Panc1 (cell line): ENCODE results near the gene TNFRSF14. TPM values are rescaled to one million over a fixed set of nuclear protein-coding genes. Genes with fewer than 3 reads are reported as not detected.
A peak's percentile ranks its signal among the peaks of the same experiment; 100 is the strongest.

Experiments used
- ATAC-seq: fragments of 200-7000 bp; cut with Tn5 transposase; 2 replicates; pipeline ENCODE4 v1.9.1; 2020; ENCODE audit warnings: mild to moderate bottlenecking, moderate library complexity
- BruUV-seq: library from RNA; stranded (reverse); fragments of 400-500 nt; replicated peaks from 2 replicates; lab custom pipeline; 2021; lab: Mats Ljungman, UMichigan
- CTCF ChIA-PET: fragments of 300-600 bp; sonication (Branson Sonifier 250); formaldehyde crosslinking; loops from one replicate; lab custom pipeline; 2022; ENCODE audit warnings: antibody characterized with exemption; lab: Charles Lee
- POLR2A ChIA-PET: fragments of 300-600 bp; sonication (Branson Sonifier 250); formaldehyde crosslinking; loops from one replicate; lab custom pipeline; 2022; ENCODE audit warnings: antibody characterized with exemption; lab: Charles Lee
- DNase-seq: peaks from one replicate; pipeline ENCODE4 v3.0.0-alpha.2; 2010; ENCODE audit warnings: low read depth, low spot score
- H3K27ac ChIP-seq: 2 replicates; pipeline ENCODE4 v1.5.1; 2011; ENCODE audit warnings: mild to moderate bottlenecking, low read length, inconsistent platforms
- H3K27me3 ChIP-seq: fragments of 200-500 bp; sonication (Bioruptor generic); 2 replicates; pipeline ENCODE4 v1.6.0; 2014; ENCODE audit warnings: low read length, inconsistent platforms; ENCODE audit not compliant: control insufficient read depth, insufficient read depth
- H3K36me3 ChIP-seq: fragments of 200-500 bp; sonication (Bioruptor generic); 2 replicates; pipeline ENCODE4 v1.5.1; 2014; ENCODE audit warnings: inconsistent platforms, mild to moderate bottlenecking, low read length, moderate library complexity; ENCODE audit not compliant: control insufficient read depth, insufficient read depth
- H3K4me1 ChIP-seq: 2 replicates; pipeline ENCODE4 v1.5.1; 2011; ENCODE audit warnings: inconsistent platforms, mild to moderate bottlenecking, low read length, moderate library complexity; ENCODE audit not compliant: control insufficient read depth, insufficient read depth
- H3K4me3 ChIP-seq, 2 experiments: 2 replicates each; pipeline ENCODE4 v1.5.1; 2011 to 2012; ENCODE audit warnings: low read depth in 2 of 2, low read length in 2 of 2, mild to moderate bottlenecking in 2 of 2, inconsistent platforms in 1 of 2, moderate library complexity in 1 of 2
- H3K9me3 ChIP-seq: fragments of 200-500 bp; sonication (Bioruptor generic); 2 replicates; pipeline ENCODE4 v1.5.1; 2014; ENCODE audit warnings: low read depth, mild to moderate bottlenecking, inconsistent platforms, low read length, moderate library complexity; ENCODE audit not compliant: control insufficient read depth, insufficient read depth
- CTCF ChIP-seq: fragments of 450-650 bp; IDR thresholded peaks from 2 replicates; pipeline ENCODE4 v1.5.1; 2017; ENCODE audit warnings: mild to moderate bottlenecking
- POLR2AphosphoS5 ChIP-seq: IDR thresholded peaks from 2 replicates; pipeline ENCODE4 v1.6.1; 2012; ENCODE audit warnings: mild to moderate bottlenecking, low read depth, low read length, moderate library complexity
- SIN3A ChIP-seq: IDR thresholded peaks from 2 replicates; pipeline ENCODE4 v1.6.1; 2012; ENCODE audit warnings: low read depth, mild to moderate bottlenecking, low read length, moderate library complexity, borderline replicate concordance; ENCODE audit not compliant: insufficient read depth
- TCF7L2 ChIP-seq: IDR thresholded peaks from 2 replicates; pipeline ENCODE4 v1.6.1; 2011; ENCODE audit warnings: mild to moderate bottlenecking, low read depth, low read length, inconsistent platforms
- in situ Hi-C: cut with HindIII; loops from 2 replicates; pipeline ENCODE4 v1.10.0; 2016; ENCODE audit warnings: low sequenced_read_pairs, low pct_unique_long_range_greater_than_20kb
- intact Hi-C: fragments of 100-400 bp; cut with micrococcal nuclease; formaldehyde crosslinking; loops from one replicate; pipeline ENCODE4 v1.10.0; 2022; ENCODE audit not compliant: unreplicated experiment
- total RNA-seq: library from RNA; stranded (reverse); gene quantifications from one replicate; pipeline ENCODE4 v1.2.1, GENCODE V29; 2021; ENCODE audit not compliant: unreplicated experiment
- TF ChIP-seq, protein P1 (sequence below), 2 experiments: IDR thresholded peaks; 2 replicates each; pipeline ENCODE4 v1.6.1; 2011 to 2012; ENCODE audit warnings: low read depth in 2 of 2, control low read depth in 1 of 2, low read length in 1 of 2, mild to moderate bottlenecking in 1 of 2, moderate library complexity in 1 of 2; ENCODE audit not compliant: insufficient read depth in 1 of 2

The TNFRSF14 gene
- total RNA-seq, 1 experiment from 2014 or later: 20.1 TPM

- DNase-seq (no peak), ATAC-seq (no peak)
- CTCF ChIA-PET: no interaction called here
- Histone ChIP-seq H3K9me3 (no peaks in the 10 kb centered on the region), H3K27ac (no peak overlapping the region), H3K36me3 (no peaks in the 10 kb centered on the region), H3K27me3 (no peaks in the 10 kb centered on the region), H3K4me1 (no peaks in the 10 kb centered on the region), H3K4me3 (no peak overlapping the region)
- no TSS peak for BruUV-seq
- POLR2A ChIA-PET: no interaction called here
- no peak for TF ChIP-seq SIN3A
- in situ Hi-C loops: no loop called here
- intact Hi-C loops: no loop called here
Observed at GRCh38 chr1:2609319-2610035, 53.3 kb downstream of the TNFRSF14 start.

DNA sequence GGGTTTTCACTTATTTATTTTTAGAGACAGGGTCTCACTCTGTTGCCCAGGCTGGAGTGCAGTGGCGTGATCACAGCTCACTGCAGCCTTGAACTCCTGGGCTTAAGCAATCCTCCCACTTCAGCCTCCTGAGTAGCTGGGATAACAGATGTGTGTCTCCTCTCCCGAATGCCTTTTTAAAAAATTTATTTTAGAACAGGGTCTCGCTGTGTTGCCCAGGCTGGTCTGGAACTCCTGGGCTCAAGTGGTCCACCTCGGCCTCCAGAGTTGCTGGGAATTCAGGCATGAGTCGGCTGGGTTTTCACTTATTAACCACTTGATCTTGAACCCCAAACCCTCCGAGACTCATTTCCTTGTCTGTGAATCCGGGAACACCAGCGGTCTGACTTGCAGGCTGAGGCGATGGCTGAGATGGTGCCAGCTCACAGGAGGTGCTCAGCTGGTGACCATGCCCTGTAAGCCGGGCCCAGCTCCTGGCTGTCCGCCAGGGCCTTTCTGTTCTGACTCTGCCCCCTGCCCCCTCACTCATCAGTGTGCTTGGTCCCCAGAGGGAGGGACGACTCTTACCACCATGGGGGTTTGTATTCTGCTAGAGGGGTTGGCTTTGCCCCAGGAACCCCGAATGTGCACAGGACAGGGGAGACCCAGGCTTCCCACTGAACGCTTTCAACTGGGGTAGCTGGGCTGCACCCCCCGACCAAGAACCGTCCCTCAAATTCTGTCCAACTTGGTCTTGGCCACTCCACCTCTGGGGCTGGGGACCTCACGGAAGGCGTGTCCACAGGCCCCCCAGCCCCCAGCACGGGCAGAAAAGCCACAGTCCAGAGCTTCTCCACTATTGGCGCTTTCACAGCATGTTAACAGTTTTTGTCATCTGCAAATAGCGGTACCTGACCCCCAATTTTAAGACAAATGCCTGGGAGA lies 54.1 kb downstream of the TNFRSF14 start:
- H3K36me3 ChIP-seq: no peaks in the 10 kb centered on the region
- no peak for DNase-seq
- no peak overlapping the region for H3K27ac ChIP-seq
- POLR2A ChIA-PET: no interaction called here
- intact Hi-C loops: no loop called here
- no peaks in the 10 kb centered on the region for H3K4me1 ChIP-seq
- peak; percentile 49; the same call in 1 of the 2 replicates for ATAC-seq
- no peak overlapping the region for H3K4me3 ChIP-seq
- in situ Hi-C loops: no loop called here
- peaks cover 4% of the 10 kb centered on the region; the same call in 1 of the 2 replicates for H3K27me3 ChIP-seq
- BruUV-seq: no TSS peak
- no peaks in the 10 kb centered on the region for H3K9me3 ChIP-seq
- CTCF ChIA-PET: no interaction called here
- TF ChIP-seq TCF7L2 (no peak), POLR2AphosphoS5 (no peak), SIN3A (no peak), CTCF (no peak)
- TF ChIP-seq, protein P1, sequence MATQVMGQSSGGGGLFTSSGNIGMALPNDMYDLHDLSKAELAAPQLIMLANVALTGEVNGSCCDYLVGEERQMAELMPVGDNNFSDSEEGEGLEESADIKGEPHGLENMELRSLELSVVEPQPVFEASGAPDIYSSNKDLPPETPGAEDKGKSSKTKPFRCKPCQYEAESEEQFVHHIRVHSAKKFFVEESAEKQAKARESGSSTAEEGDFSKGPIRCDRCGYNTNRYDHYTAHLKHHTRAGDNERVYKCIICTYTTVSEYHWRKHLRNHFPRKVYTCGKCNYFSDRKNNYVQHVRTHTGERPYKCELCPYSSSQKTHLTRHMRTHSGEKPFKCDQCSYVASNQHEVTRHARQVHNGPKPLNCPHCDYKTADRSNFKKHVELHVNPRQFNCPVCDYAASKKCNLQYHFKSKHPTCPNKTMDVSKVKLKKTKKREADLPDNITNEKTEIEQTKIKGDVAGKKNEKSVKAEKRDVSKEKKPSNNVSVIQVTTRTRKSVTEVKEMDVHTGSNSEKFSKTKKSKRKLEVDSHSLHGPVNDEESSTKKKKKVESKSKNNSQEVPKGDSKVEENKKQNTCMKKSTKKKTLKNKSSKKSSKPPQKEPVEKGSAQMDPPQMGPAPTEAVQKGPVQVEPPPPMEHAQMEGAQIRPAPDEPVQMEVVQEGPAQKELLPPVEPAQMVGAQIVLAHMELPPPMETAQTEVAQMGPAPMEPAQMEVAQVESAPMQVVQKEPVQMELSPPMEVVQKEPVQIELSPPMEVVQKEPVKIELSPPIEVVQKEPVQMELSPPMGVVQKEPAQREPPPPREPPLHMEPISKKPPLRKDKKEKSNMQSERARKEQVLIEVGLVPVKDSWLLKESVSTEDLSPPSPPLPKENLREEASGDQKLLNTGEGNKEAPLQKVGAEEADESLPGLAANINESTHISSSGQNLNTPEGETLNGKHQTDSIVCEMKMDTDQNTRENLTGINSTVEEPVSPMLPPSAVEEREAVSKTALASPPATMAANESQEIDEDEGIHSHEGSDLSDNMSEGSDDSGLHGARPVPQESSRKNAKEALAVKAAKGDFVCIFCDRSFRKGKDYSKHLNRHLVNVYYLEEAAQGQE (IDR thresholded peaks at IDR 0.05; ENCODE audit: insufficient read depth in 1 of 2, low read depth in 2 of 2, low read length in 1 of 2): no peak
